ENCODE results near the gene SLC35G3.

DNA sequence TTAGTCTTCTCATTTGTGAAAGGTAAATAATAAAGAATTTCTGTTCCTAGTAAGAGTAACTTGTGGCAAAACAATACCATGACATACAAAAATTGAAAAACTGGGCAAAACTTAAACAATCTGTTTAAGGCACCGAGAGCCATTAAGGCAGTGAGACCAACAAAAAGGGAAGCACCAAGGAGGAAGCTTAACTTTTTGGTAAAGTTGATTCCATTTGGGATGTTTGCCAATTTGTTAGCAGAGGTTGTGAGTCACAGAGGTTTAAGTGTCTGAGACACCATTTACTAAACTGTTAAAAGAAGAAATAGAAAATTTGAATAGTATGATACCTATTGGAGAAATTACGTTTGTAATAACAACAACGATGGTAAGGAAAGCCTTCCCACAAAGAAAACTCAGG, 4.9 kb downstream of the SLC35G3 start:
- TF ChIP-seq, protein P1, sequence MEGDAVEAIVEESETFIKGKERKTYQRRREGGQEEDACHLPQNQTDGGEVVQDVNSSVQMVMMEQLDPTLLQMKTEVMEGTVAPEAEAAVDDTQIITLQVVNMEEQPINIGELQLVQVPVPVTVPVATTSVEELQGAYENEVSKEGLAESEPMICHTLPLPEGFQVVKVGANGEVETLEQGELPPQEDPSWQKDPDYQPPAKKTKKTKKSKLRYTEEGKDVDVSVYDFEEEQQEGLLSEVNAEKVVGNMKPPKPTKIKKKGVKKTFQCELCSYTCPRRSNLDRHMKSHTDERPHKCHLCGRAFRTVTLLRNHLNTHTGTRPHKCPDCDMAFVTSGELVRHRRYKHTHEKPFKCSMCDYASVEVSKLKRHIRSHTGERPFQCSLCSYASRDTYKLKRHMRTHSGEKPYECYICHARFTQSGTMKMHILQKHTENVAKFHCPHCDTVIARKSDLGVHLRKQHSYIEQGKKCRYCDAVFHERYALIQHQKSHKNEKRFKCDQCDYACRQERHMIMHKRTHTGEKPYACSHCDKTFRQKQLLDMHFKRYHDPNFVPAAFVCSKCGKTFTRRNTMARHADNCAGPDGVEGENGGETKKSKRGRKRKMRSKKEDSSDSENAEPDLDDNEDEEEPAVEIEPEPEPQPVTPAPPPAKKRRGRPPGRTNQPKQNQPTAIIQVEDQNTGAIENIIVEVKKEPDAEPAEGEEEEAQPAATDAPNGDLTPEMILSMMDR (IDR thresholded peaks at IDR 0.05) = no peak
- TF ChIP-seq POLR2A (IDR thresholded peaks at IDR 0.05) = no peak
